Liver (tissue), 3 donors: Measurements from ENCODE around the gene CACNA2D1.

Source experiments
- ATF3 ChIP-seq: IDR thresholded peaks from 2 replicates; pipeline ENCODE4 v1.6.1; 2016; ENCODE audit warnings: antibody characterized with exemption
- EGR1 ChIP-seq, 2 donors: IDR thresholded peaks; 2 replicates each; pipeline ENCODE4 v1.6.1; 2016 to 2018; ENCODE audit warnings: antibody characterized with exemption in 2 of 2, low read depth in 2 of 2
- FOXA1 ChIP-seq: IDR thresholded peaks from 2 replicates; pipeline ENCODE4 v1.6.1; 2016; ENCODE audit warnings: antibody characterized with exemption
- GABPA ChIP-seq, 2 donors: IDR thresholded peaks in 1 of 2; conservative IDR thresholded peaks in 1 of 2; 2 replicates each; pipeline ENCODE4 v1.6.1; 2016; ENCODE audit warnings: antibody characterized with exemption in 2 of 2, mild to moderate bottlenecking in 1 of 2, moderate library complexity in 1 of 2
- JUND ChIP-seq, 2 donors: IDR thresholded peaks; 2 replicates each; pipeline ENCODE4 v1.6.1; 2016; ENCODE audit warnings: antibody characterized with exemption in 2 of 2
- NR2F2 ChIP-seq: IDR thresholded peaks from 2 replicates; pipeline ENCODE4 v1.6.1; 2016; ENCODE audit warnings: antibody characterized with exemption
- YY1 ChIP-seq: IDR thresholded peaks from 2 replicates; pipeline ENCODE4 v1.6.1; 2016; ENCODE audit warnings: antibody characterized with exemption, mild to moderate bottlenecking
- TF ChIP-seq, protein P1 (sequence below): fragments of 150-350 bp; IDR thresholded peaks from 2 replicates; pipeline ENCODE4 v1.5.1; 2017; ENCODE audit warnings: improper control_type of control experiment, low read depth, low read length; ENCODE audit not compliant: missing input control
- TF ChIP-seq, protein P2 (sequence below): IDR thresholded peaks from 2 replicates; pipeline ENCODE4 v1.6.1; 2016; ENCODE audit warnings: antibody characterized with exemption
- TF ChIP-seq, protein P3 (sequence below): IDR thresholded peaks from 2 replicates; pipeline ENCODE4 v1.6.1; 2016; ENCODE audit warnings: antibody characterized with exemption
- TF ChIP-seq, protein P4 (sequence below): IDR thresholded peaks from 2 replicates; pipeline ENCODE4 v1.6.1; 2016; ENCODE audit warnings: antibody characterized with exemption, mild to moderate bottlenecking
- donor health status: healthy.
- donor health status: healthy.

- TF ChIP-seq, protein P1, sequence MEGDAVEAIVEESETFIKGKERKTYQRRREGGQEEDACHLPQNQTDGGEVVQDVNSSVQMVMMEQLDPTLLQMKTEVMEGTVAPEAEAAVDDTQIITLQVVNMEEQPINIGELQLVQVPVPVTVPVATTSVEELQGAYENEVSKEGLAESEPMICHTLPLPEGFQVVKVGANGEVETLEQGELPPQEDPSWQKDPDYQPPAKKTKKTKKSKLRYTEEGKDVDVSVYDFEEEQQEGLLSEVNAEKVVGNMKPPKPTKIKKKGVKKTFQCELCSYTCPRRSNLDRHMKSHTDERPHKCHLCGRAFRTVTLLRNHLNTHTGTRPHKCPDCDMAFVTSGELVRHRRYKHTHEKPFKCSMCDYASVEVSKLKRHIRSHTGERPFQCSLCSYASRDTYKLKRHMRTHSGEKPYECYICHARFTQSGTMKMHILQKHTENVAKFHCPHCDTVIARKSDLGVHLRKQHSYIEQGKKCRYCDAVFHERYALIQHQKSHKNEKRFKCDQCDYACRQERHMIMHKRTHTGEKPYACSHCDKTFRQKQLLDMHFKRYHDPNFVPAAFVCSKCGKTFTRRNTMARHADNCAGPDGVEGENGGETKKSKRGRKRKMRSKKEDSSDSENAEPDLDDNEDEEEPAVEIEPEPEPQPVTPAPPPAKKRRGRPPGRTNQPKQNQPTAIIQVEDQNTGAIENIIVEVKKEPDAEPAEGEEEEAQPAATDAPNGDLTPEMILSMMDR: no peak
- TF ChIP-seq, protein P2, sequence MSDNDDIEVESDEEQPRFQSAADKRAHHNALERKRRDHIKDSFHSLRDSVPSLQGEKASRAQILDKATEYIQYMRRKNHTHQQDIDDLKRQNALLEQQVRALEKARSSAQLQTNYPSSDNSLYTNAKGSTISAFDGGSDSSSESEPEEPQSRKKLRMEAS: no peak
- TF ChIP-seq EGR1 (IDR thresholded peaks at IDR 0.05; ENCODE audit: low read depth in 2 of 2): no peak
- TF ChIP-seq, protein P3, sequence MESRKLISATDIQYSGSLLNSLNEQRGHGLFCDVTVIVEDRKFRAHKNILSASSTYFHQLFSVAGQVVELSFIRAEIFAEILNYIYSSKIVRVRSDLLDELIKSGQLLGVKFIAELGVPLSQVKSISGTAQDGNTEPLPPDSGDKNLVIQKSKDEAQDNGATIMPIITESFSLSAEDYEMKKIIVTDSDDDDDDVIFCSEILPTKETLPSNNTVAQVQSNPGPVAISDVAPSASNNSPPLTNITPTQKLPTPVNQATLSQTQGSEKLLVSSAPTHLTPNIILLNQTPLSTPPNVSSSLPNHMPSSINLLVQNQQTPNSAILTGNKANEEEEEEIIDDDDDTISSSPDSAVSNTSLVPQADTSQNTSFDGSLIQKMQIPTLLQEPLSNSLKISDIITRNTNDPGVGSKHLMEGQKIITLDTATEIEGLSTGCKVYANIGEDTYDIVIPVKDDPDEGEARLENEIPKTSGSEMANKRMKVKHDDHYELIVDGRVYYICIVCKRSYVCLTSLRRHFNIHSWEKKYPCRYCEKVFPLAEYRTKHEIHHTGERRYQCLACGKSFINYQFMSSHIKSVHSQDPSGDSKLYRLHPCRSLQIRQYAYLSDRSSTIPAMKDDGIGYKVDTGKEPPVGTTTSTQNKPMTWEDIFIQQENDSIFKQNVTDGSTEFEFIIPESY: no peak
- no peak for TF ChIP-seq JUND (IDR thresholded peaks at IDR 0.05)
- no peak for TF ChIP-seq FOXA1
- TF ChIP-seq, protein P4, sequence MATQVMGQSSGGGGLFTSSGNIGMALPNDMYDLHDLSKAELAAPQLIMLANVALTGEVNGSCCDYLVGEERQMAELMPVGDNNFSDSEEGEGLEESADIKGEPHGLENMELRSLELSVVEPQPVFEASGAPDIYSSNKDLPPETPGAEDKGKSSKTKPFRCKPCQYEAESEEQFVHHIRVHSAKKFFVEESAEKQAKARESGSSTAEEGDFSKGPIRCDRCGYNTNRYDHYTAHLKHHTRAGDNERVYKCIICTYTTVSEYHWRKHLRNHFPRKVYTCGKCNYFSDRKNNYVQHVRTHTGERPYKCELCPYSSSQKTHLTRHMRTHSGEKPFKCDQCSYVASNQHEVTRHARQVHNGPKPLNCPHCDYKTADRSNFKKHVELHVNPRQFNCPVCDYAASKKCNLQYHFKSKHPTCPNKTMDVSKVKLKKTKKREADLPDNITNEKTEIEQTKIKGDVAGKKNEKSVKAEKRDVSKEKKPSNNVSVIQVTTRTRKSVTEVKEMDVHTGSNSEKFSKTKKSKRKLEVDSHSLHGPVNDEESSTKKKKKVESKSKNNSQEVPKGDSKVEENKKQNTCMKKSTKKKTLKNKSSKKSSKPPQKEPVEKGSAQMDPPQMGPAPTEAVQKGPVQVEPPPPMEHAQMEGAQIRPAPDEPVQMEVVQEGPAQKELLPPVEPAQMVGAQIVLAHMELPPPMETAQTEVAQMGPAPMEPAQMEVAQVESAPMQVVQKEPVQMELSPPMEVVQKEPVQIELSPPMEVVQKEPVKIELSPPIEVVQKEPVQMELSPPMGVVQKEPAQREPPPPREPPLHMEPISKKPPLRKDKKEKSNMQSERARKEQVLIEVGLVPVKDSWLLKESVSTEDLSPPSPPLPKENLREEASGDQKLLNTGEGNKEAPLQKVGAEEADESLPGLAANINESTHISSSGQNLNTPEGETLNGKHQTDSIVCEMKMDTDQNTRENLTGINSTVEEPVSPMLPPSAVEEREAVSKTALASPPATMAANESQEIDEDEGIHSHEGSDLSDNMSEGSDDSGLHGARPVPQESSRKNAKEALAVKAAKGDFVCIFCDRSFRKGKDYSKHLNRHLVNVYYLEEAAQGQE: no peak
- no peak for TF ChIP-seq NR2F2
- no peak for TF ChIP-seq ATF3
- no peak for TF ChIP-seq GABPA (IDR thresholded peaks at IDR 0.05 in 1 of 2, conservative IDR thresholded peaks at IDR 0.05 in 1 of 2)
- TF ChIP-seq YY1: no peak
These were observed 243.0 kb downstream of the CACNA2D1 start for GRCh38 chr7:82200601-82201000.
